H1 (cell line): ENCODE results near the gene NDUFV1. TPM values are rescaled to one million over a fixed set of nuclear protein-coding genes. Genes with fewer than 3 reads are reported as not detected.

Experiments used
- POU5F1 ChIP-seq: IDR thresholded peaks from 2 replicates; pipeline ENCODE4 v1.6.1; 2011; ENCODE audit warnings: low read depth, mild to moderate bottlenecking, low read length, moderate library complexity
- RAD21 ChIP-seq, 2 experiments: IDR thresholded peaks in 1 of 2; conservative IDR thresholded peaks in 1 of 2; 2 replicates each; pipeline ENCODE4 v1.6.1; 2011; ENCODE audit warnings: low read depth in 2 of 2, low read length in 2 of 2, improper control_type of control experiment in 1 of 2, inconsistent platforms in 1 of 2, mild to moderate bottlenecking in 1 of 2, moderate library complexity in 1 of 2
- SAP30 ChIP-seq: fragments of 300-600 bp; sonication (generic); IDR thresholded peaks from 2 replicates; pipeline ENCODE4 v1.7.1; 2012; ENCODE audit warnings: low read length, moderate library complexity, mild to moderate bottlenecking, inconsistent platforms; ENCODE audit not compliant: insufficient read depth, insufficient replicate concordance
- polyA plus RNA-seq, 7 experiments: library from polyadenylated mRNA; depleted of rRNA in 3 of 7; stranded (reverse) in 5 of 7; unstranded in 2 of 7; fragments of >200 nt in 5 of 7; fragments of 200-250 nt in 2 of 7; gene quantifications; 1 replicate in 5 of 7; 2 replicates in 1 of 7; 4 replicates in 1 of 7; pipeline versions ENCODE4 v1.2.1 to v1.2.3, GENCODE V29; 2011 to 2013; ENCODE audit warnings: missing spikeins in 2 of 7, mixed read lengths in 2 of 7
- total RNA-seq: library from RNA; stranded (reverse); fragmentation: NEBNext Ultra II Directional; extraction: Animal tissue kit (Norgen Biotek cat#: 25700); gene quantifications from 2 replicates; pipeline ENCODE4 v1.2.1, GENCODE V29; 2021

The NDUFV1 gene
- total and polyA plus RNA-seq, 2 of the 8 experiments (the other 6 are each of a cell fraction or from before 2014, with no cell fraction given), result 125 to 131 TPM

DNA sequence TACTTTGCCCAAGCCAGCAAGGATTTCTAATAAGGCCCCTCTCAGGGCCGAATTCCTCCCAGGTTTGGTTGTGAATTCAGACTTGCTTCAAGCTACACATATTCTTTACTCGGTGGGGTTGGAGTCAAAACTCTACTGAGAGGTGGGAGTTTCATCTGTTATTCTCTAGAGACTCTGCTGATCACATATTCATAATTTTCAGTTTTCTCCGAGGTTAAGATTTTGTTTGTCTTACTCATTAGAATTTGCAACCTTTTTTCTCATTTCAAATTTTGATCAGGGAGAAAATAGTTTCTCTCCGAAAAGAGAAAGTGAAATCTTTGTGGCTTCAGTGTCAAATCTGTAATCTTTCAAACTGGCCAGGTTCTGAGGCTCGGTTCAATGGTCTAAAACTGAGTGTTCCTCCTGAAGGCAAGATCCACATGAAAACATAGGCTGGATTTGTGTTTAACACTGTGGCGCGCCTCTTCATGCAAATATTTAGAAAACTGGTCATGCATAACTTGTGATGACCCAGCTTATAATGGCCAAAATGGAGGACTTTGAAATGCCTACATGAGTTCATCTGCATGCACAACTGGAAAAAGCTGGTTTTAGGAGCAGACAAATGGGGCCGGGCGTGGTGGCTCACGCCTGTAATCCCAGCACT lies 44.6 kb upstream of the NDUFV1 start (continued):
- TF ChIP-seq SAP30 (no peak), RAD21 (IDR thresholded peaks at IDR 0.05 in 1 of 2, conservative IDR thresholded peaks at IDR 0.05 in 1 of 2; ENCODE audit: low read depth in 2 of 2, low read length in 2 of 2) (no peak), POU5F1 (no peak)
